ENCODE data around the gene GCN1.

The GCN1 gene

GRCh38 chr12:120103044-120103338, 91.5 kb downstream of the GCN1 start:
- TF ChIP-seq TAF1 (IDR thresholded peaks at IDR 0.05; ENCODE audit: low read depth, low read length) (no peak), POLR2AphosphoS5 (IDR thresholded peaks at IDR 0.05; ENCODE audit: low read depth, low read length) (no peak), POU2F2 (IDR thresholded peaks at IDR 0.05; ENCODE audit: low read depth, low read length) (no peak), POLR2A (IDR thresholded peaks at IDR 0.05; ENCODE audit: low read depth, low read length) (no peak), PAX5 (IDR thresholded peaks at IDR 0.05; ENCODE audit: insufficient read depth, low read length, severe bottlenecking) (no peak), SPI1 (IDR thresholded peaks at IDR 0.05; ENCODE audit: low read depth, low read length) (no peak)
- FAIRE-seq: no peak
- no peak for DNase-seq (ENCODE audit: insufficient read length, low spot score)

GRCh38 chr12:120102189-120103043, 92.1 kb downstream of the GCN1 start:
- TF ChIP-seq POU2F2 (IDR thresholded peaks at IDR 0.05; ENCODE audit: low read depth, low read length): no peak

GRCh38 chr12:120101617-120102016, 92.9 kb downstream of the GCN1 start:
- TF ChIP-seq TAF1 (IDR thresholded peaks at IDR 0.05; ENCODE audit: low read depth, low read length) (no peak), PAX5 (IDR thresholded peaks at IDR 0.05; ENCODE audit: insufficient read depth, low read length, severe bottlenecking) (no peak), POLR2A (IDR thresholded peaks at IDR 0.05; ENCODE audit: low read depth, low read length) (no peak), POLR2AphosphoS5 (IDR thresholded peaks at IDR 0.05; ENCODE audit: low read depth, low read length) (no peak), POU2F2 (IDR thresholded peaks at IDR 0.05; ENCODE audit: low read depth, low read length) (no peak), SPI1 (IDR thresholded peaks at IDR 0.05; ENCODE audit: low read depth, low read length) (no peak)
- DNase-seq (ENCODE audit: insufficient read length, low spot score) (no peak), FAIRE-seq (no peak)

More at GRCh38 chr12:120102189-120103043, 92.1 kb downstream of the GCN1 start:
- no peak for FAIRE-seq
- no peak for DNase-seq (ENCODE audit: insufficient read length, low spot score)

GRCh38 chr12:120101182-120101581, 93.3 kb downstream of the GCN1 start:
- FAIRE-seq (no peak), DNase-seq (ENCODE audit: insufficient read length, low spot score) (no peak)
- no peak for TF ChIP-seq TAF1 (IDR thresholded peaks at IDR 0.05; ENCODE audit: low read depth, low read length)
- no peak for TF ChIP-seq POLR2AphosphoS5 (IDR thresholded peaks at IDR 0.05; ENCODE audit: low read depth, low read length)
- no peak for TF ChIP-seq POLR2A (IDR thresholded peaks at IDR 0.05; ENCODE audit: low read depth, low read length)
- no peak for TF ChIP-seq SPI1 (IDR thresholded peaks at IDR 0.05; ENCODE audit: low read depth, low read length)
- TF ChIP-seq PAX5 (IDR thresholded peaks at IDR 0.05; ENCODE audit: insufficient read depth, low read length, severe bottlenecking): no peak
- TF ChIP-seq POU2F2 (IDR thresholded peaks at IDR 0.05; ENCODE audit: low read depth, low read length): no peak

GRCh38 chr12:120100630-120101029, 93.9 kb downstream of the GCN1 start:
- TF ChIP-seq TAF1 (IDR thresholded peaks at IDR 0.05; ENCODE audit: low read depth, low read length): no peak
- no peak for TF ChIP-seq POLR2A (IDR thresholded peaks at IDR 0.05; ENCODE audit: low read depth, low read length)
- no peak for TF ChIP-seq PAX5 (IDR thresholded peaks at IDR 0.05; ENCODE audit: insufficient read depth, low read length, severe bottlenecking)
- no peak for TF ChIP-seq SPI1 (IDR thresholded peaks at IDR 0.05; ENCODE audit: low read depth, low read length)
- no peak for TF ChIP-seq POLR2AphosphoS5 (IDR thresholded peaks at IDR 0.05; ENCODE audit: low read depth, low read length)
- no peak for TF ChIP-seq POU2F2 (IDR thresholded peaks at IDR 0.05; ENCODE audit: low read depth, low read length)
- DNase-seq (ENCODE audit: insufficient read length, low spot score) (no peak), FAIRE-seq (no peak)

- TF ChIP-seq PAX5 (IDR thresholded peaks at IDR 0.05; ENCODE audit: insufficient read depth, low read length, severe bottlenecking) (no peak), POU2F2 (IDR thresholded peaks at IDR 0.05; ENCODE audit: low read depth, low read length) (no peak), POLR2AphosphoS5 (IDR thresholded peaks at IDR 0.05; ENCODE audit: low read depth, low read length) (no peak), POLR2A (IDR thresholded peaks at IDR 0.05; ENCODE audit: low read depth, low read length) (no peak), SPI1 (IDR thresholded peaks at IDR 0.05; ENCODE audit: low read depth, low read length) (no peak), TAF1 (IDR thresholded peaks at IDR 0.05; ENCODE audit: low read depth, low read length) (no peak)
- FAIRE-seq (no peak), DNase-seq (ENCODE audit: insufficient read length, low spot score) (no peak)
Measured at GRCh38 chr12:120099738-120100137, 94.8 kb downstream of the GCN1 start.

- no peak for DNase-seq (ENCODE audit: insufficient read length, low spot score)
- TF ChIP-seq PAX5 (IDR thresholded peaks at IDR 0.05; ENCODE audit: insufficient read depth, low read length, severe bottlenecking) (no peak), POLR2A (IDR thresholded peaks at IDR 0.05; ENCODE audit: low read depth, low read length) (no peak; the same call in 1 of the 2 replicates), POLR2AphosphoS5 (IDR thresholded peaks at IDR 0.05; ENCODE audit: low read depth, low read length) (no peak), POU2F2 (IDR thresholded peaks at IDR 0.05; ENCODE audit: low read depth, low read length) (no peak), TAF1 (IDR thresholded peaks at IDR 0.05; ENCODE audit: low read depth, low read length) (no peak)
- FAIRE-seq: no peak
Measured at GRCh38 chr12:120098756-120099470, 95.6 kb downstream of the GCN1 start.

GRCh38 chr12:120096671-120097202, 97.8 kb downstream of the GCN1 start:
- DNase-seq (ENCODE audit: insufficient read length, low spot score) (no peak), FAIRE-seq (no peak)
- TF ChIP-seq POU2F2 (IDR thresholded peaks at IDR 0.05; ENCODE audit: low read depth, low read length) (no peak), POLR2A (IDR thresholded peaks at IDR 0.05; ENCODE audit: low read depth, low read length) (no peak), PAX5 (IDR thresholded peaks at IDR 0.05; ENCODE audit: insufficient read depth, low read length, severe bottlenecking) (no peak), SPI1 (IDR thresholded peaks at IDR 0.05; ENCODE audit: low read depth, low read length) (no peak), TAF1 (IDR thresholded peaks at IDR 0.05; ENCODE audit: low read depth, low read length) (no peak), POLR2AphosphoS5 (IDR thresholded peaks at IDR 0.05; ENCODE audit: low read depth, low read length) (no peak)

- FAIRE-seq (no peak), DNase-seq (ENCODE audit: insufficient read length, low spot score) (no peak)
- no peak for TF ChIP-seq TAF1 (IDR thresholded peaks at IDR 0.05; ENCODE audit: low read depth, low read length)
- no peak for TF ChIP-seq POLR2AphosphoS5 (IDR thresholded peaks at IDR 0.05; ENCODE audit: low read depth, low read length)
- TF ChIP-seq PAX5 (IDR thresholded peaks at IDR 0.05; ENCODE audit: insufficient read depth, low read length, severe bottlenecking): no peak
- TF ChIP-seq POLR2A (IDR thresholded peaks at IDR 0.05; ENCODE audit: low read depth, low read length): no peak
Measured at GRCh38 chr12:120095736-120096135, 98.8 kb downstream of the GCN1 start.
